IPS-NIHi7 (cell line): Measurements from ENCODE around the gene MASP1.
"Not testable (repeated sequence)": the region's sequence is repeated elsewhere in the genome, so short reads cannot be mapped to it uniquely, and the experiment has no call there.

Experiments used
- DNase-seq: peaks from one replicate; pipeline ENCODE4 v3.0.0; 2012; ENCODE audit warnings: mixed read lengths; ENCODE audit errors: extremely low spot score

MASP1 gene

GRCh38 chr3:187227658-187228258, 63.8 kb downstream of the MASP1 start:
- DNase-seq = no peak

- no peak for DNase-seq
Observed at GRCh38 chr3:187223799-187224198, 67.7 kb downstream of the MASP1 start.

GRCh38 chr3:187222801-187223200, 68.7 kb downstream of the MASP1 start:
- DNase-seq = no peak

GRCh38 chr3:187215460-187215859, 76.1 kb downstream of the MASP1 start:
- no peak for DNase-seq

GRCh38 chr3:187213616-187214015, 77.9 kb downstream of the MASP1 start:
- no peak for DNase-seq

GRCh38 chr3:187212705-187213104, 78.8 kb downstream of the MASP1 start:
- no peak for DNase-seq

- DNase-seq = no peak
Observed at GRCh38 chr3:187212196-187212545, 79.4 kb downstream of the MASP1 start.

GRCh38 chr3:187211532-187212195, 79.9 kb downstream of the MASP1 start:
- DNase-seq = no peak

- DNase-seq = peak; percentile 56
Observed at GRCh38 chr3:187210545-187211327, 80.8 kb downstream of the MASP1 start.

- no peak for DNase-seq
Observed at GRCh38 chr3:187210091-187210490, 81.4 kb downstream of the MASP1 start.

- DNase-seq = no peak
Observed at GRCh38 chr3:187209491-187209890, 82.0 kb downstream of the MASP1 start.

- no peak for DNase-seq
Observed at GRCh38 chr3:187208159-187208558, 83.4 kb downstream of the MASP1 start.

GRCh38 chr3:187207624-187208023, 83.9 kb downstream of the MASP1 start:
- DNase-seq = no peak

- no peak for DNase-seq
Observed at GRCh38 chr3:187207062-187207461, 84.5 kb downstream of the MASP1 start.

- no peak for DNase-seq
Observed at GRCh38 chr3:187205683-187206082, 85.9 kb downstream of the MASP1 start.

GRCh38 chr3:187199463-187200050, 92.0 kb downstream of the MASP1 start:
- not testable (repeated sequence) for DNase-seq

- DNase-seq = no peak
Observed at GRCh38 chr3:187198490-187198889, 93.0 kb downstream of the MASP1 start.

GRCh38 chr3:187197335-187197649, 94.2 kb downstream of the MASP1 start, which contains the start of gene RTP1:
RTP1 (plus strand) TSS chr3:187197486; CDS start chr3:187197516, 30 bp downstream.
- DNase-seq = peak; percentile 32

GRCh38 chr3:187196573-187197334, 94.8 kb downstream of the MASP1 start:
- DNase-seq = no peak

- no peak for DNase-seq
Observed at GRCh38 chr3:187193181-187193580, 98.4 kb downstream of the MASP1 start.

- no peak for DNase-seq
Observed at GRCh38 chr3:187191271-187191670, 100.3 kb downstream of the MASP1 start.

GRCh38 chr3:187188931-187189330, 102.6 kb downstream of the MASP1 start:
- no peak for DNase-seq
